NCI-H1417 (cell line): ENCODE measurements around the gene PHF21B.
"Not testable (repeated sequence)": the region's sequence is repeated elsewhere in the genome, so short reads cannot be mapped to it uniquely, and the experiment has no call there.

Source experiments
- DNase-seq, 3 experiments: peaks; one replicate each; lab custom pipeline; 2025; lab: John Stamatoyannopoulos, UW

Gene PHF21B

GRCh38 chr22:44918166-44918924 lies 91.5 kb downstream of the PHF21B start:
- DNase-seq: no peak

- no peak for DNase-seq
These were observed 92.2 kb downstream of the PHF21B start for GRCh38 chr22:44917372-44918165.

GRCh38 chr22:44916281-44917231 lies 93.2 kb downstream of the PHF21B start:
- DNase-seq: no peak

- no peak for DNase-seq
These were observed 94.4 kb downstream of the PHF21B start for GRCh38 chr22:44915441-44915840.

GRCh38 chr22:44914026-44914721 lies 95.6 kb downstream of the PHF21B start:
- no peak for DNase-seq

- DNase-seq: no peak
These were observed 96.4 kb downstream of the PHF21B start for GRCh38 chr22:44913198-44913983.

- DNase-seq: no peak
These were observed 100.6 kb downstream of the PHF21B start for GRCh38 chr22:44909241-44909640.

GRCh38 chr22:44907765-44908737 lies 101.8 kb downstream of the PHF21B start:
- DNase-seq: no peak

- no peak for DNase-seq
These were observed 102.7 kb downstream of the PHF21B start for GRCh38 chr22:44906999-44907644.

- DNase-seq: no peak
These were observed 103.4 kb downstream of the PHF21B start for GRCh38 chr22:44906248-44906936.

- DNase-seq: not testable (repeated sequence)
These were observed 105.2 kb downstream of the PHF21B start for GRCh38 chr22:44904492-44905152.

- DNase-seq: not testable (repeated sequence)
These were observed 106.6 kb downstream of the PHF21B start for GRCh38 chr22:44903164-44903563.

GRCh38 chr22:44901301-44901700 lies 108.5 kb downstream of the PHF21B start:
- no peak for DNase-seq

GRCh38 chr22:44898236-44898635 lies 111.6 kb downstream of the PHF21B start:
- DNase-seq: no peak

- DNase-seq: no peak
These were observed 114.3 kb downstream of the PHF21B start for GRCh38 chr22:44895296-44896055.

GRCh38 chr22:44894782-44895181 lies 115.0 kb downstream of the PHF21B start:
- DNase-seq: no peak

GRCh38 chr22:44894321-44894720 lies 115.5 kb downstream of the PHF21B start:
- DNase-seq: no peak
